GM18519 (cell line): ENCODE measurements around the gene CEPT1.

ENCODE experiments used
- ATAC-seq: cut with Tn5 transposase; IDR thresholded peaks from one replicate; pipeline ENCODE4 v1.9.1; 2021; ENCODE audit warnings: mild to moderate bottlenecking, moderate library complexity; ENCODE audit not compliant: unreplicated experiment, low FRiP score

CEPT1 gene

DNA sequence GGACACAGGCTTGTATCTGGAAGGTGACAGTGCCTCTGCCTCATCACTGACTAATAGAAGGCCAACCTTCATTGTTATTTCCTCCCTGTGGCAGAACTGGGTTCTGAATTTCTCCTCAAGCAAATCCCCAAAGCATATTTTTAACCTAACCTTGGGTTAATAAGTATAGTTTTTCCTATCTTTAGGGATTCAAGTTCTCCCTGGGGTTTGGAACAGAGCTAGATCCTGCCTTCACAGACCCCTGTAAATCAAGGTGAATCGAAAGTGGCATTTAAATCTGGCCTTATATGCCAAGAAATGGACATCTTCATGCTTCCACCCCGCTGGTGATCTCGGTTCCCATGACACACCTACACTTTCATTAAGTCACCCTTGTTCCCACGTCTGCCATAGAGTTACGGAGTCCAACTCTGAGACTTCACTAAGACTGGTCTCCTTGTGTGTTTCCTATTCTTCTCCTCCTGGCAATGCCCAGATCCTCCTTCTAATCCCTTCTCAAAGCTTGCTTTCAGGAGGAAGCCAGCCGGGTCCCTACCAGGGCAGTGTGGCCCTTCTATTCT, 83.2 kb downstream of the CEPT1 start:
- no peak for ATAC-seq

DNA sequence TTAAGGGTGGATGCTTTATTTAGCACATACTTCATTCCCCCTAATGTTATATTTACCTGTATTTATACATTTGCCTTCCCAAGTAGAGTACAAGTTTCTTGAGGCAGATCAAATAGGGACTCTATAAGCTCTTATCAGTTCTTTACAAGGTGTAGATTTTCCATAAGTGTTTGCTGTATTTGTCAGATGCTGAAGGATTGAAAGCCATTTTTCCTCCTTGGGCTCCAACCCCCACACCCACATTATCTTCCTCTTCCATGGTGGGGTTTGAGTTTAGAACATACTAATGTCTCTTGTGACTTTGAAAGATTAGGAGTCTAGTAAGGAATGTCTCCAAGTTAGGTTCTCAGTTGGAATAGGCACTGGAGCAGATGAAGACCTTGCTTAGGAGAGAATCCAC, 85.1 kb downstream of the CEPT1 start:
- ATAC-seq: no peak

- no peak for ATAC-seq
Measured at GRCh38 chr1:111225717-111226400, 85.8 kb downstream of the CEPT1 start.

GRCh38 chr1:111227434-111227833, 87.4 kb downstream of the CEPT1 start, which contains the start of gene CHI3L2:
Gene CHI3L2 (plus strand): TSS chr1:111227713. CDS start chr1:111227730, 17 bp downstream.
- no peak for ATAC-seq

- ATAC-seq: no peak
Measured at GRCh38 chr1:111227851-111228747, 88.1 kb downstream of the CEPT1 start.

- ATAC-seq: no peak
Measured at GRCh38 chr1:111228748-111229126, 88.7 kb downstream of the CEPT1 start.

GRCh38 chr1:111232134-111232533, 92.1 kb downstream of the CEPT1 start:
- ATAC-seq: no peak

DNA sequence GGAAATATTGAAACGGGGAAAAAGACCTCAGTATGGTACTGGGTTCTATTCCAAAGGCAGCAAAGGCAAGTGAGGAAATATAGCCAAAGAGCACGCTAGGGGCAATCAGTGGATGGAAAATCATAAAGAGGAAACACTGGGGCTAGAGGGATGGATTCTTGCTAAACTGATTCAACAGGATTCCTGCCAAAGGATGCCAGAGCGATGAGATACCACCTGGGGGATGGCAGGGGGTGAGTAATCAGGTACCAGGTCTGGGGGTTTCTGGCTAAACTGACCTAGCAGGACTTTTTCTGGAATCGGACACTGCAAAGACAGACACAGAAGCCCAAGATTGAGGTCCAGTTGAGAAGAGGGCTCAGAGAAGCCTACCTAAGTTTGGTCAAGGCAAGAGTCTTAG, 94.2 kb downstream of the CEPT1 start:
- no peak for ATAC-seq
